ENCODE data around the gene MAPRE3. TPM values are rescaled to one million over a fixed set of nuclear protein-coding genes. Genes with fewer than 3 reads are reported as not detected.

MAPRE3 gene
- total and polyA plus RNA-seq, 9 of the 15 experiments (the other 6 are each of a cell fraction or from before 2014, with no cell fraction given), result 0.70 to 43.2 (median 12.6) TPM

GRCh38 chr2:27007416-27008374, 37.3 kb downstream of the MAPRE3 start (continued):
- peak in 1 of 2 experiments; percentile 92; a peak in 1 of 4 replicates for TF ChIP-seq ZNF318 (IDR thresholded peaks at IDR 0.05; ENCODE audit: borderline replicate concordance in 1 of 2, low read depth in 1 of 2)
- no peak for TF ChIP-seq HEY1 (CRISPR knock-in tag; IDR thresholded peaks at IDR 0.05; ENCODE audit: borderline replicate concordance)
- TF ChIP-seq MAZ (CRISPR knock-in tag; conservative IDR thresholded peaks at IDR 0.05 in 1 of 2, IDR thresholded peaks at IDR 0.05 in 1 of 2), result peak in 1 of 2 experiments; percentile 5; a peak in 2 of 4 replicates
- TF ChIP-seq CC2D1A (IDR thresholded peaks at IDR 0.05), result peak; percentile 32; the same call in 1 of the 2 replicates
- 0 out of 2 replicates have a peak, but pooled peaks have one; percentile 24 for TF ChIP-seq DMBX1 (CRISPR knock-in tag; IDR thresholded peaks at IDR 0.05; ENCODE audit: borderline replicate concordance)
- no peak for TF ChIP-seq PHB2 (IDR thresholded peaks at IDR 0.05; ENCODE audit: low read depth)
- TF ChIP-seq ZNF592 (IDR thresholded peaks at IDR 0.05), result peak; percentile 71; the same call in 1 of the 2 replicates
- peak; percentile 88 for TF ChIP-seq DPF2 (IDR thresholded peaks at IDR 0.05)
- TF ChIP-seq VEZF1 (CRISPR knock-in tag; IDR thresholded peaks at IDR 0.05), result peak; percentile 38; the same call in 1 of the 2 replicates
- TF ChIP-seq JUND (IDR thresholded peaks at IDR 0.05; ENCODE audit: borderline replicate concordance, low read depth, low read length), result peak; percentile 70
- TF ChIP-seq JUND (tag; IDR thresholded peaks at IDR 0.05; ENCODE audit: borderline replicate concordance, low read depth, low read length), result no peak; the same call in 1 of the 3 replicates

Data from K562 (cell line).